GM23248 (cell line): ENCODE measurements around the gene MEGF11. TPM values are rescaled to one million over a fixed set of nuclear protein-coding genes. Genes with fewer than 3 reads are reported as not detected.

Experiments
- DNase-seq: peaks from one replicate; pipeline ENCODE4 v3.0.0-alpha.2; 2015
- H2AFZ ChIP-seq: fragments of 200-600 bp; sonication (generic); 2 replicates; pipeline ENCODE4 v1.6.1; 2016; ENCODE audit warnings: antibody characterized with exemption
- H3F3A ChIP-seq: fragments of 200-600 bp; sonication (generic); 2 replicates; pipeline ENCODE4 v1.6.1; 2016; ENCODE audit warnings: mild to moderate bottlenecking, antibody characterized with exemption, mixed run types; ENCODE audit not compliant: insufficient read depth
- H3K27ac ChIP-seq: fragments of 200-600 bp; sonication (generic); 2 replicates; pipeline ENCODE4 v1.5.1; 2016; ENCODE audit warnings: mild to moderate bottlenecking
- H3K27me3 ChIP-seq: fragments of 200-600 bp; sonication (generic); replicated peaks from 2 replicates; pipeline ENCODE4 v1.6.1; 2016; ENCODE audit warnings: mild to moderate bottlenecking; ENCODE audit not compliant: insufficient read depth
- H3K36me3 ChIP-seq: fragments of 200-600 bp; sonication (generic); 2 replicates; pipeline ENCODE4 v1.6.1; 2016; ENCODE audit warnings: low read depth, mild to moderate bottlenecking
- H3K4me1 ChIP-seq: fragments of 200-600 bp; sonication (generic); 2 replicates; pipeline ENCODE4 v1.6.1; 2016; ENCODE audit warnings: mild to moderate bottlenecking; ENCODE audit not compliant: insufficient read depth
- H3K4me2 ChIP-seq: fragments of 200-600 bp; sonication (generic); one replicate; pipeline ENCODE4 v1.6.1; 2016; ENCODE audit warnings: mild to moderate bottlenecking; ENCODE audit not compliant: unreplicated experiment
- H3K4me3 ChIP-seq: fragments of 200-600 bp; sonication (generic); 2 replicates; pipeline ENCODE4 v1.5.1; 2016; ENCODE audit warnings: mild to moderate bottlenecking
- H3K79me2 ChIP-seq: fragments of 200-600 bp; sonication (generic); 2 replicates; pipeline ENCODE4 v1.6.1; 2016; ENCODE audit warnings: mild to moderate bottlenecking; ENCODE audit not compliant: insufficient read depth
- H3K9ac ChIP-seq: fragments of 200-600 bp; sonication (generic); 2 replicates; pipeline ENCODE4 v1.6.1; 2016; ENCODE audit warnings: mild to moderate bottlenecking
- H3K9me2 ChIP-seq: fragments of 200-600 bp; sonication (generic); 2 replicates; pipeline ENCODE4 v1.6.1; 2016; ENCODE audit warnings: mixed run types, mild to moderate bottlenecking, moderate library complexity; ENCODE audit not compliant: insufficient read depth
- H3K9me3 ChIP-seq: fragments of 200-600 bp; sonication (generic); one replicate; pipeline ENCODE4 v1.6.1; 2017; ENCODE audit warnings: low read depth
- H4K20me1 ChIP-seq: fragments of 200-600 bp; sonication (generic); 2 replicates; pipeline ENCODE4 v1.6.0; 2016; ENCODE audit not compliant: insufficient read depth
- EZH2 ChIP-seq: fragments of 200-600 bp; sonication (generic); IDR thresholded peaks from 2 replicates; pipeline ENCODE4 v1.6.1; 2018; ENCODE audit warnings: antibody characterized with exemption, mild to moderate bottlenecking; ENCODE audit not compliant: insufficient read depth, poor library complexity, severe bottlenecking
- EZH2phosphoT487 ChIP-seq: fragments of 200-600 bp; sonication (generic); IDR thresholded peaks from 2 replicates; pipeline ENCODE4 v1.6.1; 2018; ENCODE audit warnings: antibody characterized with exemption, moderate library complexity, mild to moderate bottlenecking, low read depth; ENCODE audit not compliant: insufficient read depth
- WGBS, 2 experiments: methylation state at CpG; one replicate each; pipeline ENCODE4 v1.1.6; 2015 to 2017; ENCODE audit warnings: low lambda C conversion rate in 2 of 2, low coverage in 1 of 2; ENCODE audit errors: missing lambda C conversion rate in 2 of 2; 5-methylcytosine and 5-hydroxymethylcytosine counted together
- in situ Hi-C: fragments of 300-500 bp; cut with MboI; formaldehyde crosslinking; loops from 2 replicates; pipeline ENCODE4 v1.15.0; 2020
- polyA plus RNA-seq: library from polyadenylated mRNA; unstranded; fragments of >200 nt; fragmentation: Nextera tagmentation; extraction: Ambion mirVana; gene quantifications from 2 replicates; pipeline ENCODE4 v1.2.1, GENCODE V29; 2016
- total RNA-seq: library from RNA; depleted of rRNA; stranded (reverse); fragments of >200 nt; shearing (Covaris generic); gene quantifications from 2 replicates; pipeline ENCODE4 v1.2.3, GENCODE V29; 2014

MEGF11 gene
- total and polyA plus RNA-seq, 2 experiments from 2014 or later = 0.14 TPM; not detected in 1

DNA sequence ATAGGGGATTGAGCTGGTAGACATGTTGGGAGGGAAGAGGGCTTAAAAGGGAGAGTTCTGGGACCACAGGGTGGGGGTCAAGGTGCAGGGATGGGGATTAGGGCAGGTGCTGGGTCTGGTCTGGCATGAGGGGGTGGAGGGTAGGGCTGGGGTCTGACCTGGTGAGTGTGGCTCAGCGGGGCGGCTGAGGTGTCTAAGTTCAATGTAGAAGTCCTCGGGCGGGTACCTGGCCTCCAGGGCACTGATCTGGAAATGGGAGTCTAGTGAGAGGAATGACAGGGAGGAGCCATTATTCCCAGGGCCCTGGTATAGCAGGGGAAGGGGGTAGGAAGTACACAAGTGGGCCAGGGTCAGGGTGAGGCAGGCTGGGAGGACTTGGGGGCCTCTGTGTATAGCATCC, 344.7 kb downstream of the MEGF11 start:
- in situ Hi-C loops = no loop called here
- 99 to 100% methylated on average over 4 of the region's 4 CpGs for WGBS, 2 experiments

DNA sequence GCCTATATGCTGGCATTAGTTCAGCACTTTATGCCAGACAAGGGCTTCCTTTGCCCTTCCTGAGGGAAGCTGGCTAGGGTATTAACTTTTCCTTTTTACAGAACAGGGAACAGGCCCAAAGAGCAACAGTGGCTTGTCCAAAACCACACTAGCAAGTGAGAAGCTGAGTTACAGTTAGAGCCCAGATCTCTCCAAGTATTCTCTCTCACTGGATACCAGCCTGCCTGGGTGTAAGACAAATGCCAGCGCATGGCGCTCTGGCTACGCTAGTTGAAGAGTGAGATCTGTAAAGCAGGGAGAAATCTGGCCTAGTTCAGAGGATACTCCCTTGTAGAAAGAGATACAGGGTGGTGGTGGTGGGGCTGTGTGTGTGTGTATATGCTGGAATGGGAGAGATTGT, 345.9 kb downstream of the MEGF11 start:
- WGBS, 2 experiments = 98 to 100% methylated on average over 3 of the region's 3 CpGs
- Histone ChIP-seq H3F3A (no peaks in the 10 kb centered on the region), H3K27ac (no peak overlapping the region), H3K9me2 (no peaks in the 10 kb centered on the region), H3K9me3 (no peaks in the 10 kb centered on the region), H2AFZ (no peak overlapping the region), H3K4me3 (no peak overlapping the region), H3K9ac (no peak overlapping the region), H3K27me3 (no peaks in the 10 kb centered on the region), H3K36me3 (peaks cover 3% of the 10 kb centered on the region; the same call in 1 of the 2 replicates), H4K20me1 (no peaks in the 10 kb centered on the region), H3K4me2 (no peak overlapping the region), H3K4me1 (no peaks in the 10 kb centered on the region), H3K79me2 (no peaks in the 10 kb centered on the region)
- in situ Hi-C loops = no loop called here
- TF ChIP-seq EZH2phosphoT487 (no peak), EZH2 (no peak)
- DNase-seq = no peak

More for the DNA sequence above, 344.7 kb downstream of the MEGF11 start:
- Histone ChIP-seq H3K36me3 (no peaks in the 10 kb centered on the region; the same call in 1 of the 2 replicates), H3K79me2 (no peaks in the 10 kb centered on the region), H4K20me1 (no peaks in the 10 kb centered on the region), H3K4me2 (no peak overlapping the region), H3K9me3 (no peaks in the 10 kb centered on the region), H2AFZ (no peak overlapping the region), H3K9me2 (no peaks in the 10 kb centered on the region), H3K9ac (no peak overlapping the region), H3K4me3 (no peak overlapping the region), H3K27ac (no peak overlapping the region), H3K4me1 (no peaks in the 10 kb centered on the region), H3F3A (no peaks in the 10 kb centered on the region), H3K27me3 (no peaks in the 10 kb centered on the region)
- no peak for TF ChIP-seq EZH2phosphoT487
- TF ChIP-seq EZH2 = no peak
- DNase-seq = no peak

DNA sequence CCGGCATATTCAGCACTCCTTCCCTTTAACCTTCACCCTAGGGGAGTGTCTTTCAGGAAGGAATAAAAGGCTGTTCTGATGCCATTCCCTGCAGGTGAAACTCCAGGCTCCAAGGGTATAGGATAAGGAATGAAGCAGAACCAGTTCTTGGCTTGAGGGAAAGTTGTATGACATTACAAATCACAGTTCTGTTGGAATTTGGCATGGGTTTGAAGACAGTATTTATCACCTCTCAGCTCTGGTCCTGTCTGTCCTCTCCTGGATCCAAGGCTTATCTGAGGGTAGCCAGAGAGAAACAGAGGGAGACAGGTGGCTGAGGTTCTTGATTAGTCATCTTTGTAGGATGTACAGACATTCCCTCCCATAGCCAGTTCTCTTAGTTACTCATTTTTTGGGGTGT, 347.2 kb downstream of the MEGF11 start:
- no peaks in the 10 kb centered on the region for H3K27me3 ChIP-seq
- 95 to 100% methylated on average over 1 of the region's 1 CpG for WGBS, 2 experiments
- no peak overlapping the region for H3K9ac ChIP-seq
- DNase-seq = no peak
- H2AFZ ChIP-seq = no peak overlapping the region
- H3K27ac ChIP-seq = no peak overlapping the region
- no peaks in the 10 kb centered on the region for H3F3A ChIP-seq
- no peak for TF ChIP-seq EZH2
- TF ChIP-seq EZH2phosphoT487 = no peak
- H3K4me3 ChIP-seq = no peak overlapping the region
- in situ Hi-C loops = no loop called here
- H3K79me2 ChIP-seq = no peaks in the 10 kb centered on the region
- H3K9me2 ChIP-seq = no peaks in the 10 kb centered on the region
- H3K36me3 ChIP-seq = peaks cover 11% of the 10 kb centered on the region; the same call in 1 of the 2 replicates
- no peaks in the 10 kb centered on the region for H4K20me1 ChIP-seq
- H3K4me2 ChIP-seq = no peak overlapping the region
- no peaks in the 10 kb centered on the region for H3K9me3 ChIP-seq
- H3K4me1 ChIP-seq = no peaks in the 10 kb centered on the region

DNA sequence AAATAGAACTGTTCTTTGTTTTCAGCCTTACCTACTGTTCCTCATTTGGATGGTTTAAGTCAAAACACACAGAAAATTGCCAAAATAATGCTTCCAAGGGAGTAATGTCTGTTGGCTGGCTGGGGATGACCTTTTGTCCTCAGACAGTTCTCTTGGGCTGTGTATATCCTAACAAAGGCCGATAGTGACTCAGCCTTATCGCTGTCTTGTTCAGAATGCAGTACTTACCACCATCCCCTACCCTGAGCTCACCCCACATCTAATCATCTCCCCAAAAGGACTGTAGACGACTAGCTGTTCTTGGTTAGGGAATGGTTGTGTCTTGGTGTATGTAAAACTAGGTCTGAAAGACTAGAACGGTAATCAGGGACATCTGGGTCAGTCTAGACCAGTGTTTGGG, 349.2 kb downstream of the MEGF11 start:
- in situ Hi-C loops = no loop called here
- no peaks in the 10 kb centered on the region for H3K9me2 ChIP-seq
- H3K27ac ChIP-seq = no peak overlapping the region
- no peak for DNase-seq
- TF ChIP-seq EZH2 (no peak), EZH2phosphoT487 (no peak)
- H3K4me1 ChIP-seq = no peaks in the 10 kb centered on the region
- H3K9ac ChIP-seq = no peak overlapping the region
- no peaks in the 10 kb centered on the region for H3K79me2 ChIP-seq
- no peak overlapping the region for H3K4me3 ChIP-seq
- no peaks in the 10 kb centered on the region for H3K27me3 ChIP-seq
- H2AFZ ChIP-seq = no peak overlapping the region
- H3K4me2 ChIP-seq = no peak overlapping the region
- H3F3A ChIP-seq = no peaks in the 10 kb centered on the region
- no peaks in the 10 kb centered on the region for H3K9me3 ChIP-seq
- WGBS, 2 experiments = 81 to 82% methylated on average over 4 of the region's 4 CpGs
- H4K20me1 ChIP-seq = no peaks in the 10 kb centered on the region
- peaks cover 12% of the 10 kb centered on the region; the same call in 1 of the 2 replicates for H3K36me3 ChIP-seq
